Tibial nerve (tissue), 4 donors: ENCODE results near the gene NDUFB7.

Source experiments
- EP300 ChIP-seq, 2 donors: sonication (generic); formaldehyde crosslinking; IDR thresholded peaks; one replicate each; pipeline ENCODE4 v1.6.1; 2017; ENCODE audit warnings: antibody characterized with exemption in 2 of 2, mild to moderate bottlenecking in 1 of 2
- POLR2A ChIP-seq, 2 donors: fragments of 450-650 bp; IDR thresholded peaks; one replicate each; pipeline ENCODE4 v1.6.1; 2017; ENCODE audit warnings: antibody characterized with exemption in 2 of 2, mild to moderate bottlenecking in 2 of 2, moderate library complexity in 2 of 2
- TF ChIP-seq, protein P1 (sequence below), 5 experiments: fragments of 200-600 bp in 3 of 5; fragments of 450-650 bp in 2 of 5; sonication (generic) in 3 of 5; IDR thresholded peaks; one replicate each; pipeline ENCODE4 v1.5.1; 2016 to 2019; ENCODE audit warnings: antibody characterized with exemption in 5 of 5, mild to moderate bottlenecking in 3 of 5, moderate library complexity in 2 of 5

DNA sequence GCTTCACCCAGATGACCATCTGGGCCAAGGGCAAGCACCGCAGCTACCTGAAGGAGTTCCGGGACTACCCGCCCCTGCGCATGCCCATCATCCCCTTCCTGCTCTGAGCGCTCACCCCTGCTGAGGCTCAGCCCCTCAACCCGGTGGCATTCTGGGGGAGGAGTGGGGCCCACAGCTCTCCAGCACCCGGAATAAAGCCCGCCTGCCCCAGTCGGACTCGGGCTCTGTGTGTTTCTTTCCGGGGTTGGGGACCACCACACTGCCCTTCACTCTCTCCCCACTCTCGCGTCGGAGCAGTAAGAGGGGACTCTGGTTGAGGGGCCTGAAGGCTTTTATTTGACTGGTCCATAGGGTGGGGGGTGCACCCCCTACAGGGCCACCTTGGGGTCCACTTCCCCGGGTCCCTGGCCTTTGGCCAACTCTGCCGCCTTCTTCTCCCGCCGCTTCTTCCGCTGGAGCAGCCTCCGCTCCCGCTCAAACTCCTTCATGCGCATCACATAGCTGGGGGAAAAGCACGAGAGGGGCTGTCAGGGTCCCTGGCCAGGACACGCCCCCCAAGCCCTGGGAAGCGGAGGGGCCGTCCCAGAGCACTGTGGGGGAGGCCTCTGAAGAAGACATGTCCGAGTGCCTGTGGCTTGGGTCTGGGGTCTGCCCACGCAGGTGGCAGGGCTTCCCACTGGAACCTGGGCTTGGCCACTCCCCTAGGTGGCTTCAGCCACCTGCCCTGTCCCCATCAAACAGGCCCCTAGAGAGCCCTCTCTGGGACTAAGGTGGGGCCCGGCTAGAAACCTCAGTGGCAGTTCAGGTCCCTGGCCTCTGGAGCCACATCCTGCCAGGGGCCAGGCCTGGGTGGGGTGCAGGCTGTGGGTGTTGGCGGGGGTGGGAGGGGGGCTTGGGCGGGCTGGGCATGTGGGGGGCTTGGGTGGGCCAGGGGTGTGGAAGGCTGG is 5.8 kb downstream of the NDUFB7 start:
- TF ChIP-seq, protein P1, sequence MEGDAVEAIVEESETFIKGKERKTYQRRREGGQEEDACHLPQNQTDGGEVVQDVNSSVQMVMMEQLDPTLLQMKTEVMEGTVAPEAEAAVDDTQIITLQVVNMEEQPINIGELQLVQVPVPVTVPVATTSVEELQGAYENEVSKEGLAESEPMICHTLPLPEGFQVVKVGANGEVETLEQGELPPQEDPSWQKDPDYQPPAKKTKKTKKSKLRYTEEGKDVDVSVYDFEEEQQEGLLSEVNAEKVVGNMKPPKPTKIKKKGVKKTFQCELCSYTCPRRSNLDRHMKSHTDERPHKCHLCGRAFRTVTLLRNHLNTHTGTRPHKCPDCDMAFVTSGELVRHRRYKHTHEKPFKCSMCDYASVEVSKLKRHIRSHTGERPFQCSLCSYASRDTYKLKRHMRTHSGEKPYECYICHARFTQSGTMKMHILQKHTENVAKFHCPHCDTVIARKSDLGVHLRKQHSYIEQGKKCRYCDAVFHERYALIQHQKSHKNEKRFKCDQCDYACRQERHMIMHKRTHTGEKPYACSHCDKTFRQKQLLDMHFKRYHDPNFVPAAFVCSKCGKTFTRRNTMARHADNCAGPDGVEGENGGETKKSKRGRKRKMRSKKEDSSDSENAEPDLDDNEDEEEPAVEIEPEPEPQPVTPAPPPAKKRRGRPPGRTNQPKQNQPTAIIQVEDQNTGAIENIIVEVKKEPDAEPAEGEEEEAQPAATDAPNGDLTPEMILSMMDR (IDR thresholded peaks at IDR 0.05) = no peak
- TF ChIP-seq POLR2A (IDR thresholded peaks at IDR 0.05) (no peak), EP300 (IDR thresholded peaks at IDR 0.05) (no peak)
